GM21390 (cell line): ENCODE results near the gene CHMP4A.
"Not testable (repeated sequence)": the region's sequence is repeated elsewhere in the genome, so short reads cannot be mapped to it uniquely, and the experiment has no call there.

Experiments used
- ATAC-seq: cut with Tn5 transposase; IDR thresholded peaks from one replicate; pipeline ENCODE4 v1.9.1; 2021; ENCODE audit not compliant: unreplicated experiment

CHMP4A gene

DNA sequence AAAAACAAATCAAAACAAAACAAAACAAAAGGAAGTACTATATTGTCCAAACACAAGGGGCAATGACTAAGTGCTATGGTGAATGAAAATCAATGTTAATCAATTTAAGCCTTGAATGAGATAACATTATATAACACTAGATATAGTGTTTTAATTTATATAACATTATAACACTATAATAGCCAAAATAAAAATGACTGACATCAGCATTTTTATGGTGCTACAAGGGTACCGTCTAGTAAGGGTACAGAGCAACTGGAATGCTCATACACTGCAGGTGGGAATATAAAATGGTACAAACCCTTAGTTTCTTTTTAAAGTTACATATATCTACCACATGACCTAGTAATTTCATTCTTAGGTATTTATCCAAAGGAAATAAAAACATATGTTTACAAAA, 13.2 kb upstream of the CHMP4A start:
- no peak for ATAC-seq

DNA sequence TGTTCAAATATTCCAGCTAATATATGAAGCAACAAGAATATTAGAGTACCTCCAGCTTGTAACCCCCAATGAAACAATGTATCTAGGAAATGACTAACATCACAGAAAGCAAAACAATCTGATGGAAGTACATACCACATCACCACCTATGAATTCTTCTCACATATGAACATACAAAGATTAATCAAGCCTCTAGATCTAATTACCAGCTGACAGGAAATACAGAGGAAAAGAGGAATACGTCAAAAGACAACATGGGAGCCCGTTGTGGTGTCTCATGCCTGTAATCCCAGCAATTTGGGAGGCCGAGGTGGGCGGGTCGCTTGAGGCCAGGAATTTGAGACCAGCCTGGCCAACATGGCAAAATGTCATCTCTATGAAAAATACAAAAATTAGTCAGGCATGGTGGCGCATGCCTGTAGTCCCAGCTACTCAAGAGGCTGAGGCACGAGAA, 11.4 kb upstream of the CHMP4A start:
- no peak for ATAC-seq

- not testable (repeated sequence) for ATAC-seq
Measured at GRCh38 chr14:24222987-24223386, 9.7 kb upstream of the CHMP4A start.

GRCh38 chr14:24219521-24219920, 6.2 kb upstream of the CHMP4A start:
- no peak for ATAC-seq

DNA sequence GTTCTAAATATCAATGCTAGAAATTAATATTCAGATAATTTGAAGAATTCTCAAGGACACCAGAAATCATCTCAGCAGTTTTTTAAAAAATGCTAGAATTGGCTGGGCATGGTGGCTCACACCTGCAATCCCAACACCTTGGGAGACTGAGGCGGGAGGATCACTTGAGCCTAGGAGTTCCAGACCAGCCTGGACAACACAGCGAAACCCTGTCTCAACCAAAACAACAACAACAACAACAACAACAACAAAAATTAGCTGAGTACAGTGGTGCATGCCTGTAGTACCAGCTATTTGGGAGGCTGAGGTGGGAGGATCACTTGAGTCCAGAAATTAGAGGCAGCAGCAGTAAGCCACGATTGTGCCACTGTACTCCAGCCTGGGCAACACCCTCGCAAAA, 5.8 kb upstream of the CHMP4A start:
- ATAC-seq, result no peak

DNA sequence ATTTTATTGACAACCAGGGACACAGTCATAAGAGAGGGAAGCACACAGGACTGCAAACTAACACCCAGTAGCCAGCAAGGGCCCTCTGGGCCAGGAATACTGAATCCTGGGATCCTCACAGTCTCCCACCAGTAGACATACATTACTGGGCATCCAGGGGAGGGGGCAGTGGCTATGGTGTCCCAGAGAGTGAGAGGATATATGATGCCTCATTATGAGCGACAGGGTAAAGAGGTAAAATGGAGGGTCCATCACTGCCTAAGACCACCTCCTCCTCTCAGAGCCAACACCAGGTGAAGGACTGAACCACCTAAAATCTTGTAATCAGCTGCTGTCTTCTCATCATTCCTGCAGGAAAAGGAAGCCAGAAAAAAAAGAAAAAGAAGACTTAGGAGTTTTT, 3.6 kb upstream of the CHMP4A start:
- ATAC-seq, result not testable (repeated sequence)

DNA sequence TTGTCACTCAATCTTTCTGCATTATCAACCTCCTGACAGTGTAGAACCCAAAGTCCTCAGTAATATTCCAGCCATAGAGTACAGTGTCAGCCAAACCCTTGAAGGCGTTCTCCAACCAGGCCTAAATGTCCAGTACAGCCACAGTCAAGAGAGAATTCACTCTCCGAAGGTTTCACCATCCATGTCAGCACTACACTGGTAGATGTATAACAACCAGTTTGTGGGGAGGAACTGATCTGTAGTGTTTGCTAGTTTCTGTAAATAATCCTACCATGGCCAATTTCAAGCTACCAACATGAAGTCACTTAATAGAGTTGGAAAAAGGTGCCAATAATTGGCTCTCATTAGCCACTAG, 3.0 kb upstream of the CHMP4A start:
- no peak for ATAC-seq

DNA sequence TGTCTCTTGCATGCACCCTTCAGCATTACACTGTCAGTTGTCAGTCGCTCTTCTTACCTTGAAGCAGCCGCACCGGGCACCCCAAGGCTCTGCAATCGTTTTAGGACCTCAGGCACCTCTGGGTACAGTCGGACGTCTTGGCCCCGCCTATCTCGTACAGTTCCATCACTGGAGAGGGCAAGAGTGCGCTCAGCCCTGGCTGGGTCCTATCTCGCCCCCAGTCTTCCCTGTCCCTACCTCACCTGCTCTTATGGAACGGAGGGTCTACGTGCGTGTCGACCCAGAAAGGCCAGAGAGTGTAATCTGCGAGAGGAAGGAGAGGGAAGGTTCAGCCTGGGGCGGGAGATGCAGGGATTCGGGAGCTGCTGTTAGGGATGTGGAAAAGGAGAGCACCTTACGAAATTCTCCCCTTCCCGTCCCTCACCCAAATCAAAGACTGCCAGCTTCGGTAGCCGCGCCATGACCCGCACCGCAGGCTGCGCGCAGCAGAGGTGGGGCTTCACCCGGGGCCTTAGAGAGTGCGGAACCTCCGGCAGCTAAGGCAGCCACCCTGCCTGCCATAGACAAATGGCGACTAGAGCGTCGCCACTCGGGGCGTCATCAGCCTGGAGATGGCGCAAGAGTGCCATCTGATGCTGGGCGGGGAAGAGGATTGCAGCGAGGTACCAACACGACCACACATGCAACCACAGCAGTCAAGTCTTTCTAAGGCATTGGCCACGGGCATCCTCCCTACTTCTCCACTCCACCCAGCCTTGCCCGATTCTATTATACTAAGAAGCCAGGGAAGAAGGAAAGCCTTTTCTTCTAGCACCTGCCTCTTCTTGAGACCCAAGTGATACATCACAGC, 2.4 kb upstream of the CHMP4A start, which contains the start of gene MDP1:
Gene MDP1 (minus strand): TSS at position 572 of the 850 bp plus-strand sequence. CDS start 111 bp downstream, at position 461.
- ATAC-seq, result peak; percentile 62

DNA sequence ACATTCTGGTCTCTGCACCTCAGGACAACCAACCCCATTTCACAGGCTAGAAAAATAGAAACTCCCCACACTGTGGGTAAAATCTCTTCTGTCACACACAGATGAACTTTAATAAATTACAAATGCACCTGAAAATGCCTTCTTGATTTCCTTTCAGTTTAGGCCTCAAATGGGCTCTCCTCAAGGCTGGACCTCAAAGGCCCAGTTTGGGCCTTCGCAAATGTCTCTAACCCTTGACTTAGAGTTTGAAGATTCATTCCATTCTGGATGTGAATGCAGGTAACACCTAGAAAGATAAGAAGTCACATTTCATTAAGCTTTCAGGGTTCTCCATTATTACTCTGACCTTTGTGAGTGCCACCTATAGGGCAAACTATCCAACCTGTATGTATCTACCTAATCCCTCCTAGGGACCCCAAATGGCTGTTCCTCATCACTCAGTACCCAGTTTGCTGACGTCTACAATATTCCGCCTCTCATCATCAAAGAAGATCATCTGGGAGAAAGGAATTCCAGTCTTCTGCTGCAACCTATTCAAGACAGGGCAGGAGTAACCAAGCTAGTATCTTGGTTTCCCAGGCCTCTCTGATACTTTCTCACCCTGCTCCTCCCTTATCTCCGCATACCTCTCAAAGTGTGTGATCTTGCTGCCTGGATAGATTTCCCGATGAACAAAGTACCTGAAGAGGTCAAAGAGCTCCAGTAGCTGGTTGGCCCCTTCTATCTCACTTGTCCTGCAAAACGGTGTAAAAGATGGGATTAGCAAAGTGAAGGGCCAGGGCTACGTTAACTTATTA, 776 bp upstream of the CHMP4A start:
- ATAC-seq, result no peak

- ATAC-seq, result no peak
Measured at GRCh38 chr14:24211311-24211710, 2.0 kb downstream of the CHMP4A start.

DNA sequence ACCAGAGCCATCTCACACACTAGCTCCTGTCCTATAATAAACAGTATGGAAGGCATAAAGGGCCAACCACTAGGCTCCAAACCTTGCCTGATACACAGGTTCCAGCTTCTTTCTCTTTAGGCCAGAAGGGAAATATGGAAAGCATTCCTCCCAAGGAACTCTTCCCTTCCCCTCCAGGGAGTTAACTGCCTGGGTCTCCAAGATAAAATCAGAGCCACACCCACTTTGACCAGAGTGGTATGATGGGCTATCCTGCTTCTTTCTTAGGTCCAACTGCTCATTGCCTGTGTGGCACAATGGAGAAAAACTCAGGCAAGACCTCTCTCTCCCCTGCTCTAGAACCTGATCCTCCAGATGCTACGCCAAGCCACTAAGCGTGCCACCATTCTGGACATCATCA, 5.7 kb downstream of the CHMP4A start:
- no peak for ATAC-seq

- no peak for ATAC-seq
Measured at GRCh38 chr14:24207104-24207551, 6.2 kb downstream of the CHMP4A start.

DNA sequence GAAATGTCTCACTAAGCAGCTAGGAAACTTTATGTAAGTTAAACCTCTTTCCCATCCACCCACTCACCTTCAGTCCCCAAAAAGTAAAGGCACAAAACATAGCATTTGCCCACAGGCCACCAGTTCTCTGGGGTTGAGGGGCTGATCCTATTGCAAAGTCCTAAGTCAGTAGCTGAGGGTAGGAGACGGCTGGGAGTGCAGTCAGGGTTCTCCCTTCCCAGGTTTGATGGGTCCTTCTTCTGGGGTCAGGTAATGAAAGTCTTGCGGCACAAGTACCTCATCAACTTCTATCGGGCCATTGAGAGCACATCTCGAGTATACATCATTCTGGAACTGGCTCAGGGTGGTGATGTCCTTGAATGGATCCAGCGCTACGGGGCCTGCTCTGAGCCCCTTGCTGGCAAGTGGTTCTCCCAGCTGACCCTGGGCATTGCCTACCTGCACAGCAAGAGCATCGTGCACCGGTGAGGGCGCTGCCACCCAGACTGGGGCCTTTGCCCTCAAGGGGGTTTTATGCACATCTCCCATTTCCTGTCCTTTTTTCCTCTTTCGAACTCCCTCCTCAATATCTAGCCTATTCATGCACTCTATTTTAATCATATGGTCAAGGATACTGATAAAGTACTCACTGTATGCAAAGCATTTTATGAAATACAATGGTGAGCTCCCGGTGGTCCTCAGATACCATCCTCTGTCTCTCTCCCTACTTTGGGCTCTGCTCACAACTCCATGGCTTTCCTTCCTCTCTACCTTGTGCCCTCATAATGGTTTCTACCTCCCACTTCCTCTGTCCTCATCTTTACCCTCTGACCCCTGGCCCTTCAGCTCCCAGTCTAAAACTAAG, 6.8 kb downstream of the CHMP4A start:
- ATAC-seq, result no peak

- no peak for ATAC-seq
Measured at GRCh38 chr14:24204163-24205146, 8.8 kb downstream of the CHMP4A start.

DNA sequence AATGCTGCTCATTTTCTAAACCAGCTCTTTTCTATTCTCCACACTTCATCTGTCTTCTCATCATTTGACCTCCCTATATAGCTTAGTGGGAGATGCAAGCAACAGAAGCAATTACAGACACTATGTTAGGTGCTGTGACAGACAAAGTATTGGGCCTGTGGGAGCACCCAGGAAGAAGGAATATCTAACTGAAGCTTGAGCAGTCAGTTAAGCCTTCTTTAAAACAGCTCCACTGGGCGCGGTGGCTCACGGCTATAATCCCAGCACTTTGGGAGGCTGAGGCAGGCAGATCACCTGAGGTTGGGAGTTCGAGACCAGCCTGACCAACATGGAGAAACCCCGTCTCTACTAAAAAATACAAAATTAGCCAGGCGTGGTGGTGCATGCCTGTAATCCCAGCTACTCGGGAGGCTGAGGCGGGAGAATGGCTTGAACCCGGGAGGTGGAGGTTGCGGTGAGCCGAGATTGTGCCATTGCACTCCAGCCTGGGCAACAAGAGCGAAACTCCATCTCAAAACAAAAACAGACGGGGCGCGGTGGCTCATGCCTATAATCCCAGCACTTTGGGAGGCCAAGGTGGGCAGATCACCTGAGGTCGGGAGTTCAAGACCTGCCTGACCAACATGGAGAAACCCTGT, 9.9 kb downstream of the CHMP4A start:
- not testable (repeated sequence) for ATAC-seq

DNA sequence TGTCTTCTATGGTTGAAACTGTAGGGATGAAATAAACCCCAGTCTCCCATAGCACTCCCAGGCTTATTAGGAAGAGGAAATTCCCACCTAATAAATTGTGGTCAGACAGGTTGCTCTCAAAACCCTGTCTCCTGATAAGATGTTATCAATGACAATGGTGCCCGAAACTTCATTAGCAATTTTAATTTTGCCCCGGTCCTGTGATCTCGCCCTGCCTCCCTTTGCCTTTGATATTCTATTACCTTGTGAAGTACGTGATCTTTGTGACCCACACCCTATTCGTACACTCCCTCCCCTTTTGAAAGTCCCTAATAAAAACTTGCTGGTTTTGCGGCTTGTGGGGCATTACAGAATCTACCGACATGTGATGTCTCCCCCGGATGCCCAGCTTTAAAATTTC, 10.8 kb downstream of the CHMP4A start:
- ATAC-seq, result not testable (repeated sequence)

GRCh38 chr14:24198814-24199524, 14.3 kb downstream of the CHMP4A start:
- no peak for ATAC-seq

GRCh38 chr14:24197056-24197450, 16.2 kb downstream of the CHMP4A start:
- no peak for ATAC-seq
